K562 (cell line): ENCODE measurements around the gene WDR44. TPM values are rescaled to one million over a fixed set of nuclear protein-coding genes. Genes with fewer than 3 reads are reported as not detected.

ENCODE experiments used
- ATAC-seq: fragments of 200-7000 bp; cut with Tn5 transposase; 3 replicates; pipeline ENCODE4 v1.9.1; 2020; ENCODE audit warnings: moderate library complexity
- BruUV-seq: library from RNA; stranded (reverse); fragments of 400-500 nt; replicated peaks from 2 replicates; lab custom pipeline; 2021; lab: Mats Ljungman, UMichigan
- CTCF ChIA-PET: fragments of 300-600 bp; formaldehyde crosslinking; extraction: SDS; loops from one replicate; lab custom pipeline; 2021; ENCODE audit warnings: low intra/inter-chr PET ratio; lab: Yijun Ruan, JAX
- POLR2A ChIA-PET: fragments of 300-600, 350-650 bp; sonication (Branson Sonifier 250); formaldehyde crosslinking; extraction: SDS; loops from one replicate; lab custom pipeline; 2021; ENCODE audit warnings: antibody characterized with exemption, inconsistent platforms; lab: Yijun Ruan, JAX
- DNase-seq, 4 experiments: peaks; one replicate each; pipeline versions ENCODE4 v3.0.0 to v3.0.0-alpha.2; 2011 to 2018; ENCODE audit warnings: low spot score in 3 of 4, mixed read lengths in 3 of 4; ENCODE audit errors: extremely low read depth in 1 of 4
- FAIRE-seq: peaks from 2 replicates; lab custom pipeline; 2011; peaks lifted over from hg19 to GRCh38; lab: Jason Lieb, UNC
- H2AFZ ChIP-seq: 2 replicates; pipeline ENCODE4 v1.6.0; 2011; ENCODE audit warnings: low read depth, low read length, control low read depth, inconsistent platforms
- H3K27ac ChIP-seq: fragments of 200-600 bp; 3 replicates; pipeline ENCODE4 v1.8.0; 2011; ENCODE audit warnings: low read depth, mild to moderate bottlenecking, control low read depth, inconsistent platforms, low read length, moderate library complexity, mixed read lengths; ENCODE audit errors: extremely low read depth
- H3K27me3 ChIP-seq, 2 experiments: fragments of 300-600 bp in 1 of 2; 2 replicates in 1 of 2; 3 replicates in 1 of 2; pipeline versions ENCODE4 v1.6.0 to v1.8.0; 2011; ENCODE audit warnings: inconsistent platforms in 2 of 2, low read length in 2 of 2, mild to moderate bottlenecking in 1 of 2, mixed read lengths in 1 of 2, moderate library complexity in 1 of 2; ENCODE audit not compliant: control insufficient read depth in 2 of 2, insufficient read depth in 2 of 2
- H3K36me3 ChIP-seq: fragments of 300-600 bp; 3 replicates; pipeline ENCODE4 v1.8.0; 2011; ENCODE audit warnings: mild to moderate bottlenecking, low read length, inconsistent platforms; ENCODE audit not compliant: control insufficient read depth, insufficient read depth
- H3K4me1 ChIP-seq, 2 experiments: fragments of 200-600 bp in 1 of 2; replicated peaks in 1 of 2; 2 replicates in 1 of 2; 3 replicates in 1 of 2; pipeline versions ENCODE4 v1.5.1 to v1.8.0; 2011; ENCODE audit warnings: inconsistent platforms in 2 of 2, low read length in 2 of 2, mild to moderate bottlenecking in 1 of 2, mixed read lengths in 1 of 2, moderate library complexity in 1 of 2; ENCODE audit not compliant: control insufficient read depth in 2 of 2, insufficient read depth in 2 of 2
- H3K4me2 ChIP-seq: 2 replicates; pipeline ENCODE4 v1.6.1; 2011; ENCODE audit warnings: low read length, control low read depth, inconsistent platforms, mixed read lengths; ENCODE audit not compliant: insufficient read depth
- H3K4me3 ChIP-seq: fragments of 200-600 bp; sonication (generic), shearing (Covaris generic); 2 replicates; pipeline ENCODE4 v1.5.1; 2016; ENCODE audit warnings: control low read depth, inconsistent platforms
- H3K79me2 ChIP-seq: fragments of 200-600 bp; 3 replicates; pipeline ENCODE4 v1.8.0; 2011; ENCODE audit warnings: low read length, inconsistent platforms; ENCODE audit not compliant: control insufficient read depth, insufficient read depth
- H3K9ac ChIP-seq, 2 experiments: 2 replicates each; pipeline versions ENCODE4 v1.6.0 to v1.6.1; 2011; ENCODE audit warnings: low read depth in 2 of 2, low read length in 2 of 2, control low read depth in 1 of 2, inconsistent platforms in 1 of 2, mild to moderate bottlenecking in 1 of 2, mixed read lengths in 1 of 2; ENCODE audit not compliant: insufficient read depth in 1 of 2
- H3K9me1 ChIP-seq: one replicate; pipeline ENCODE4 v1.6.0; 2011; ENCODE audit warnings: inconsistent platforms, mild to moderate bottlenecking, low read length, moderate library complexity; ENCODE audit not compliant: control insufficient read depth, insufficient read depth
- H3K9me3 ChIP-seq: replicated peaks from 2 replicates; pipeline ENCODE4 v1.5.1; 2011; ENCODE audit warnings: low read depth, low read length, inconsistent platforms; ENCODE audit not compliant: control insufficient read depth, insufficient read depth
- H4K20me1 ChIP-seq: replicated peaks from 2 replicates; pipeline ENCODE4 v1.6.1; 2011; ENCODE audit warnings: low read length, inconsistent platforms, mixed read lengths; ENCODE audit not compliant: control insufficient read depth, insufficient read depth
- ATF3 ChIP-seq, 2 experiments: fragments of 450-650 bp in 1 of 2; sonication (generic) in 1 of 2; formaldehyde crosslinking in 1 of 2; IDR thresholded peaks in 1 of 2; conservative IDR thresholded peaks in 1 of 2; 2 replicates each; pipeline versions ENCODE4 v1.6.1 to v1.8.1; 2016 to 2023; ENCODE audit warnings: mild to moderate bottlenecking in 2 of 2, moderate library complexity in 2 of 2, inconsistent platforms in 1 of 2, missing genetic modification reagents in 1 of 2
- FOSL1 ChIP-seq: fragments of 200-800 bp; sonication (Bioruptor generic); conservative IDR thresholded peaks from 2 replicates; pipeline ENCODE4 v1.6.1; 2016; ENCODE audit warnings: missing genetic modification characterization, missing compliant biosample characterization
- JUND ChIP-seq, 2 experiments: IDR thresholded peaks; 2 replicates in 1 of 2; 3 replicates in 1 of 2; pipeline ENCODE4 v1.6.1; 2011; ENCODE audit warnings: borderline replicate concordance in 2 of 2, low read depth in 2 of 2, low read length in 2 of 2, improper control_type of control experiment in 1 of 2, missing biosample characterization in 1 of 2, missing genetic modification characterization in 1 of 2, missing genetic modification reagents in 1 of 2
- SMARCE1 ChIP-seq: fragments of 450-650 bp; IDR thresholded peaks from 2 replicates; pipeline ENCODE4 v1.7.1; 2016; ENCODE audit warnings: mild to moderate bottlenecking
- WGBS: fragments of 100-300 bp; shearing (Covaris generic); methylation state at CpG from one replicate; pipeline ENCODE4 v1.1.6; 2016; ENCODE audit warnings: low coverage, mixed read lengths; ENCODE audit not compliant: insufficient coverage; ENCODE audit errors: missing lambda C conversion rate; 5-methylcytosine and 5-hydroxymethylcytosine counted together
- in situ Hi-C: fragments of 300-500 bp; cut with MboI; formaldehyde crosslinking; loops from 4 replicates; pipeline ENCODE4 v1.15.0; 2018; ENCODE audit warnings: inconsistent platforms, mixed read lengths
- intact Hi-C: fragments of 100-400 bp; cut with micrococcal nuclease; formaldehyde crosslinking; loops from 2 replicates; pipeline ENCODE4 v1.14.2; 2022
- polyA plus RNA-seq, 8 experiments: library from polyadenylated mRNA; depleted of rRNA in 4 of 8; stranded (reverse) in 5 of 8; unstranded in 3 of 8; fragments of >200 nt; fragmentation: Nextera tagmentation in 2 of 8; fragmentation: Illumina TruSeq in 1 of 8; extraction: Ambion mirVana in 2 of 8; extraction: Trizol in 1 of 8; gene quantifications; 2 replicates each; pipeline versions ENCODE4 v1.2.1 to v1.2.3, GENCODE V29; 2011 to 2014; ENCODE audit warnings: inconsistent platforms in 1 of 8, missing spikeins in 1 of 8
- total RNA-seq, 7 experiments: library from RNA; depleted of rRNA in 6 of 7; stranded (reverse); fragments of >200 nt in 6 of 7; fragmentation: Illumina TruSeq in 2 of 7; extraction: Trizol in 2 of 7; gene quantifications; 2 replicates each; pipeline versions ENCODE4 v1.2.1 to v1.2.3, GENCODE V29; 2011 to 2021; ENCODE audit warnings: low replicate concordance in 1 of 7
- TF ChIP-seq, protein P1 (sequence below): fragments of 450-650 bp; IDR thresholded peaks from 2 replicates; pipeline ENCODE4 v1.6.1; 2016; ENCODE audit warnings: mild to moderate bottlenecking, moderate library complexity

The WDR44 gene
- total and polyA plus RNA-seq, 9 of the 15 experiments (the other 6 are each of a cell fraction or from before 2014, with no cell fraction given): 5.6 to 20.0 (median 14.6) TPM

GRCh38 chrX:118348186-118348810, 2.4 kb downstream of the WDR44 start:
- peak overlapping the region in 1 of 2 experiments; percentile 94; a peak in 2 of 4 replicates for H3K9ac ChIP-seq
- intact Hi-C loops: loop anchor here (10.0 kb wide), 1 partner anchor 377 kb away; the partner anchor contains the start of gene IL13RA1
- H3K4me3 ChIP-seq: peak overlapping the region; percentile 94
- CTCF ChIA-PET: no interaction called here
- POLR2A ChIA-PET: no interaction called here
- H3K9me3 ChIP-seq: no peaks in the 10 kb centered on the region
- ATAC-seq (no peak), DNase-seq (no peak), FAIRE-seq (no peak)
- WGBS: 0% methylated on average over 2 of the region's 2 CpGs
- H3K79me2 ChIP-seq: peaks cover 68% of the 10 kb centered on the region
- H3K27me3 ChIP-seq: no peaks in the 10 kb centered on the region
- peaks cover 7 to 46% of the 10 kb centered on the region in 2 experiments for H3K4me1 ChIP-seq
- H3K36me3 ChIP-seq: peaks cover 4% of the 10 kb centered on the region; the same call in 1 of the 3 replicates
- peak overlapping the region; percentile 97 for H3K27ac ChIP-seq
- no TSS peak for BruUV-seq
- peak overlapping the region; percentile 86 for H3K4me2 ChIP-seq
- in situ Hi-C loops: no loop called here
- no peak overlapping the region for H2AFZ ChIP-seq
- no peaks in the 10 kb centered on the region for H3K9me1 ChIP-seq
- peaks cover 17% of the 10 kb centered on the region; the same call in 1 of the 2 replicates for H4K20me1 ChIP-seq
- peak; percentile 61; the same call in 1 of the 2 replicates for TF ChIP-seq JUND (IDR thresholded peaks at IDR 0.05; ENCODE audit: borderline replicate concordance, low read depth, low read length)
- TF ChIP-seq JUND (tag; IDR thresholded peaks at IDR 0.05; ENCODE audit: borderline replicate concordance, low read depth, low read length): peak; percentile 30; the same call in 1 of the 3 replicates
- TF ChIP-seq FOSL1: peak; percentile 55
- TF ChIP-seq SMARCE1: 0 out of 2 replicates have a peak, but pooled peaks have one; percentile 38
- TF ChIP-seq, protein P1, sequence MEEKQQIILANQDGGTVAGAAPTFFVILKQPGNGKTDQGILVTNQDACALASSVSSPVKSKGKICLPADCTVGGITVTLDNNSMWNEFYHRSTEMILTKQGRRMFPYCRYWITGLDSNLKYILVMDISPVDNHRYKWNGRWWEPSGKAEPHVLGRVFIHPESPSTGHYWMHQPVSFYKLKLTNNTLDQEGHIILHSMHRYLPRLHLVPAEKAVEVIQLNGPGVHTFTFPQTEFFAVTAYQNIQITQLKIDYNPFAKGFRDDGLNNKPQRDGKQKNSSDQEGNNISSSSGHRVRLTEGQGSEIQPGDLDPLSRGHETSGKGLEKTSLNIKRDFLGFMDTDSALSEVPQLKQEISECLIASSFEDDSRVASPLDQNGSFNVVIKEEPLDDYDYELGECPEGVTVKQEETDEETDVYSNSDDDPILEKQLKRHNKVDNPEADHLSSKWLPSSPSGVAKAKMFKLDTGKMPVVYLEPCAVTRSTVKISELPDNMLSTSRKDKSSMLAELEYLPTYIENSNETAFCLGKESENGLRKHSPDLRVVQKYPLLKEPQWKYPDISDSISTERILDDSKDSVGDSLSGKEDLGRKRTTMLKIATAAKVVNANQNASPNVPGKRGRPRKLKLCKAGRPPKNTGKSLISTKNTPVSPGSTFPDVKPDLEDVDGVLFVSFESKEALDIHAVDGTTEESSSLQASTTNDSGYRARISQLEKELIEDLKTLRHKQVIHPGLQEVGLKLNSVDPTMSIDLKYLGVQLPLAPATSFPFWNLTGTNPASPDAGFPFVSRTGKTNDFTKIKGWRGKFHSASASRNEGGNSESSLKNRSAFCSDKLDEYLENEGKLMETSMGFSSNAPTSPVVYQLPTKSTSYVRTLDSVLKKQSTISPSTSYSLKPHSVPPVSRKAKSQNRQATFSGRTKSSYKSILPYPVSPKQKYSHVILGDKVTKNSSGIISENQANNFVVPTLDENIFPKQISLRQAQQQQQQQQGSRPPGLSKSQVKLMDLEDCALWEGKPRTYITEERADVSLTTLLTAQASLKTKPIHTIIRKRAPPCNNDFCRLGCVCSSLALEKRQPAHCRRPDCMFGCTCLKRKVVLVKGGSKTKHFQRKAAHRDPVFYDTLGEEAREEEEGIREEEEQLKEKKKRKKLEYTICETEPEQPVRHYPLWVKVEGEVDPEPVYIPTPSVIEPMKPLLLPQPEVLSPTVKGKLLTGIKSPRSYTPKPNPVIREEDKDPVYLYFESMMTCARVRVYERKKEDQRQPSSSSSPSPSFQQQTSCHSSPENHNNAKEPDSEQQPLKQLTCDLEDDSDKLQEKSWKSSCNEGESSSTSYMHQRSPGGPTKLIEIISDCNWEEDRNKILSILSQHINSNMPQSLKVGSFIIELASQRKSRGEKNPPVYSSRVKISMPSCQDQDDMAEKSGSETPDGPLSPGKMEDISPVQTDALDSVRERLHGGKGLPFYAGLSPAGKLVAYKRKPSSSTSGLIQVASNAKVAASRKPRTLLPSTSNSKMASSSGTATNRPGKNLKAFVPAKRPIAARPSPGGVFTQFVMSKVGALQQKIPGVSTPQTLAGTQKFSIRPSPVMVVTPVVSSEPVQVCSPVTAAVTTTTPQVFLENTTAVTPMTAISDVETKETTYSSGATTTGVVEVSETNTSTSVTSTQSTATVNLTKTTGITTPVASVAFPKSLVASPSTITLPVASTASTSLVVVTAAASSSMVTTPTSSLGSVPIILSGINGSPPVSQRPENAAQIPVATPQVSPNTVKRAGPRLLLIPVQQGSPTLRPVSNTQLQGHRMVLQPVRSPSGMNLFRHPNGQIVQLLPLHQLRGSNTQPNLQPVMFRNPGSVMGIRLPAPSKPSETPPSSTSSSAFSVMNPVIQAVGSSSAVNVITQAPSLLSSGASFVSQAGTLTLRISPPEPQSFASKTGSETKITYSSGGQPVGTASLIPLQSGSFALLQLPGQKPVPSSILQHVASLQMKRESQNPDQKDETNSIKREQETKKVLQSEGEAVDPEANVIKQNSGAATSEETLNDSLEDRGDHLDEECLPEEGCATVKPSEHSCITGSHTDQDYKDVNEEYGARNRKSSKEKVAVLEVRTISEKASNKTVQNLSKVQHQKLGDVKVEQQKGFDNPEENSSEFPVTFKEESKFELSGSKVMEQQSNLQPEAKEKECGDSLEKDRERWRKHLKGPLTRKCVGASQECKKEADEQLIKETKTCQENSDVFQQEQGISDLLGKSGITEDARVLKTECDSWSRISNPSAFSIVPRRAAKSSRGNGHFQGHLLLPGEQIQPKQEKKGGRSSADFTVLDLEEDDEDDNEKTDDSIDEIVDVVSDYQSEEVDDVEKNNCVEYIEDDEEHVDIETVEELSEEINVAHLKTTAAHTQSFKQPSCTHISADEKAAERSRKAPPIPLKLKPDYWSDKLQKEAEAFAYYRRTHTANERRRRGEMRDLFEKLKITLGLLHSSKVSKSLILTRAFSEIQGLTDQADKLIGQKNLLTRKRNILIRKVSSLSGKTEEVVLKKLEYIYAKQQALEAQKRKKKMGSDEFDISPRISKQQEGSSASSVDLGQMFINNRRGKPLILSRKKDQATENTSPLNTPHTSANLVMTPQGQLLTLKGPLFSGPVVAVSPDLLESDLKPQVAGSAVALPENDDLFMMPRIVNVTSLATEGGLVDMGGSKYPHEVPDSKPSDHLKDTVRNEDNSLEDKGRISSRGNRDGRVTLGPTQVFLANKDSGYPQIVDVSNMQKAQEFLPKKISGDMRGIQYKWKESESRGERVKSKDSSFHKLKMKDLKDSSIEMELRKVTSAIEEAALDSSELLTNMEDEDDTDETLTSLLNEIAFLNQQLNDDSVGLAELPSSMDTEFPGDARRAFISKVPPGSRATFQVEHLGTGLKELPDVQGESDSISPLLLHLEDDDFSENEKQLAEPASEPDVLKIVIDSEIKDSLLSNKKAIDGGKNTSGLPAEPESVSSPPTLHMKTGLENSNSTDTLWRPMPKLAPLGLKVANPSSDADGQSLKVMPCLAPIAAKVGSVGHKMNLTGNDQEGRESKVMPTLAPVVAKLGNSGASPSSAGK: no peak
- TF ChIP-seq ATF3 (IDR thresholded peaks at IDR 0.05): peak; percentile 40; the same call in 1 of the 2 replicates
- no peak for TF ChIP-seq ATF3 (CRISPR knock-in tag; conservative IDR thresholded peaks at IDR 0.05)
